HL-60 (cell line): Measurements from ENCODE around the gene PLIN1.

ENCODE experiments used
- CTCF ChIP-seq: IDR thresholded peaks from one replicate; pipeline ENCODE4 v1.5.1; 2011; ENCODE audit warnings: low read length, control low read depth, inconsistent platforms; ENCODE audit not compliant: insufficient read depth
- POLR2AphosphoS5 ChIP-seq: IDR thresholded peaks from 2 replicates; pipeline ENCODE4 v1.6.1; 2012; ENCODE audit warnings: low read depth

DNA sequence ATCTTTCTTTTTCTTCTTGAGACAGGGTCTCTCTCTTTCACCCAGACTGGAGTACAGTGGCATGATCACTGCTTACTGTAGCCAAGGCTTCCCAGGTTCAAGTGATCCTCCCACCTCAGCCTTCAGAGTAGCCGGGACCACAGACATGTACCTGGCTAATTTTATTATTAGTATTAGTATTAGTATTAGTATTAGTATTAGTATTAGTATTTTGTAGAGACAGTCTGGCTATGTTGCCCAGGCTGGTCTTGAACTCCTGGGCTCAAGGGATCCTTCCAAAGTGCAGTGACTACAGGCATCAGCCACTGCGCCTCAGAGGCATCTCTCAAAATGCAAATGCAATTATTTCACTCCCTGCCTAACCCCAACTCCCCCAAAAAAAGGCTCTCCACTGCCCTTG is 25.6 kb downstream of the PLIN1 start:
- TF ChIP-seq CTCF (no peak), POLR2AphosphoS5 (no peak)
